Chondrocyte (in vitro differentiated cells): ENCODE data around the gene RAVER1. TPM values are rescaled to one million over a fixed set of nuclear protein-coding genes. Genes with fewer than 3 reads are reported as not detected.
A peak's percentile ranks its signal among the peaks of the same experiment; 100 is the strongest.

ENCODE experiments used
- DNase-seq: peaks from one replicate; pipeline ENCODE4 v3.0.0; 2021; ENCODE audit warnings: mixed read lengths, low spot score
- H3K27ac Mint-ChIP-seq: one replicate; pipeline ENCODE4 v1.8.0; 2021; ENCODE audit warnings: mild to moderate bottlenecking, moderate library complexity, mixed read lengths; ENCODE audit not compliant: unreplicated experiment
- H3K27me3 Mint-ChIP-seq: 2 replicates; pipeline ENCODE4 v1.8.0; 2021; ENCODE audit warnings: low read depth, mixed read lengths
- H3K36me3 Mint-ChIP-seq: 2 replicates; pipeline ENCODE4 v1.8.0; 2021; ENCODE audit warnings: low read depth, mixed read lengths
- H3K4me1 Mint-ChIP-seq: 2 replicates; pipeline ENCODE4 v1.8.0; 2021; ENCODE audit warnings: low read depth, mild to moderate bottlenecking, mixed read lengths
- H3K4me3 Mint-ChIP-seq: one replicate; pipeline ENCODE4 v1.8.0; 2021; ENCODE audit warnings: mild to moderate bottlenecking, moderate library complexity, mixed read lengths; ENCODE audit not compliant: unreplicated experiment
- H3K9me3 Mint-ChIP-seq: 2 replicates; pipeline ENCODE4 v1.8.0; 2021; ENCODE audit warnings: low read depth, mixed read lengths
- total RNA-seq: library from RNA; stranded (reverse); gene quantifications from 3 replicates; pipeline ENCODE4 v1.2.1, GENCODE V29; 2021
- TF ChIP-seq, protein P1 (sequence below): fragments of 200-600 bp; sonication (generic); IDR thresholded peaks from 2 replicates; pipeline ENCODE4 v1.5.0; 2021; ENCODE audit warnings: antibody characterized with exemption, mild to moderate bottlenecking, moderate library complexity

Gene RAVER1
- total RNA-seq, 1 donor from 2014 or later, result 32.3 TPM

DNA sequence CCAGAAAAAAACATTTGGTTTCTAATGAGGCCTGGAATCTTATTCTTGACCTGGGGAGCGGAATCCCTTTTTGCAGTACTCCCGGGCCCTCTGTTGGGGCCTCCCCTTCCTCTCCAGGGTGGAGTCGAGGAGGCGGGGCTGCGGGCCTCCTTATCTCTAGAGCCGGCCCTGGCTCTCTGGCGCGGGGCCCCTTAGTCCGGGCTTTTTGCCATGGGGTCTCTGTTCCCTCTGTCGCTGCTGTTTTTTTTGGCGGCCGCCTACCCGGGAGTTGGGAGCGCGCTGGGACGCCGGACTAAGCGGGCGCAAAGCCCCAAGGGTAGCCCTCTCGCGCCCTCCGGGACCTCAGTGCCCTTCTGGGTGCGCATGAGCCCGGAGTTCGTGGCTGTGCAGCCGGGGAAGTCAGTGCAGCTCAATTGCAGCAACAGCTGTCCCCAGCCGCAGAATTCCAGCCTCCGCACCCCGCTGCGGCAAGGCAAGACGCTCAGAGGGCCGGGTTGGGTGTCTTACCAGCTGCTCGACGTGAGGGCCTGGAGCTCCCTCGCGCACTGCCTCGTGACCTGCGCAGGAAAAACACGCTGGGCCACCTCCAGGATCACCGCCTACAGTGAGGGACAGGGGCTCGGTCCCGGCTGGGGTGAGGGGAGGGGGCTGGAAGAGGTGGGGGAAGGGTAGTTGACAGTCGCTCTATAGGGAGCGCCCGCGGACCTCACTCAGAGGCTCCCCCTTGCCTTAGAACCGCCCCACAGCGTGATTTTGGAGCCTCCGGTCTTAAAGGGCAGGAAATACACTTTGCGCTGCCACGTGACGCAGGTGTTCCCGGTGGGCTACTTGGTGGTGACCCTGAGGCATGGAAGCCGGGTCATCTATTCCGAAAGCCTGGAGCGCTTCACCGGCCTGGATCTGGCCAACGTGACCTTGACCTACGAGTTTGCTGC, 46.3 kb downstream of the RAVER1 start, which contains the start of gene ICAM4:
Gene ICAM4, plus strand, starts transcription at position 153 of the 935 bp plus-strand sequence. Its CDS starts 58 bp downstream, at position 211.
- Mint-ChIP-seq H3K4me1 (peaks cover 38% of the 10 kb centered on the region), H3K27me3 (peaks cover 25% of the 10 kb centered on the region), H3K9me3 (no peaks in the 10 kb centered on the region), H3K4me3 (no peak within 1 kb of the TSS), H3K27ac (peak within 1 kb of the TSS; percentile 49), H3K36me3 (peaks cover 8% of the 10 kb centered on the region)
- no peak for DNase-seq
- TF ChIP-seq, protein P1, sequence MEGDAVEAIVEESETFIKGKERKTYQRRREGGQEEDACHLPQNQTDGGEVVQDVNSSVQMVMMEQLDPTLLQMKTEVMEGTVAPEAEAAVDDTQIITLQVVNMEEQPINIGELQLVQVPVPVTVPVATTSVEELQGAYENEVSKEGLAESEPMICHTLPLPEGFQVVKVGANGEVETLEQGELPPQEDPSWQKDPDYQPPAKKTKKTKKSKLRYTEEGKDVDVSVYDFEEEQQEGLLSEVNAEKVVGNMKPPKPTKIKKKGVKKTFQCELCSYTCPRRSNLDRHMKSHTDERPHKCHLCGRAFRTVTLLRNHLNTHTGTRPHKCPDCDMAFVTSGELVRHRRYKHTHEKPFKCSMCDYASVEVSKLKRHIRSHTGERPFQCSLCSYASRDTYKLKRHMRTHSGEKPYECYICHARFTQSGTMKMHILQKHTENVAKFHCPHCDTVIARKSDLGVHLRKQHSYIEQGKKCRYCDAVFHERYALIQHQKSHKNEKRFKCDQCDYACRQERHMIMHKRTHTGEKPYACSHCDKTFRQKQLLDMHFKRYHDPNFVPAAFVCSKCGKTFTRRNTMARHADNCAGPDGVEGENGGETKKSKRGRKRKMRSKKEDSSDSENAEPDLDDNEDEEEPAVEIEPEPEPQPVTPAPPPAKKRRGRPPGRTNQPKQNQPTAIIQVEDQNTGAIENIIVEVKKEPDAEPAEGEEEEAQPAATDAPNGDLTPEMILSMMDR, result no peak

DNA sequence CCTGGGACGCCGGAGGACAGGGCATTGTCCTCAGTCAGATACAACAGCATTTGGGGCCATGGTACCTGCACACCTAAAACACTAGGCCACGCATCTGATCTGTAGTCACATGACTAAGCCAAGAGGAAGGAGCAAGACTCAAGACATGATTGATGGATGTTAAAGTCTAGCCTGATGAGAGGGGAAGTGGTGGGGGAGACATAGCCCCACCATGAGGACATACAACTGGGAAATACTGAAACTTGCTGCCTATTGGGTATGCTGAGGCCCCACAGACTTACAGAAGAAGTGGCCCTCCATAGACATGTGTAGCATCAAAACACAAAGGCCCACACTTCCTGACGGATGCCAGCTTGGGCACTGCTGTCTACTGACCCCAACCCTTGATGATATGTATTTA, 47.9 kb downstream of the RAVER1 start:
- DNase-seq, result no peak
- Mint-ChIP-seq H3K27me3 (peaks cover 12% of the 10 kb centered on the region), H3K36me3 (peaks cover 8% of the 10 kb centered on the region), H3K4me3 (no peak overlapping the region), H3K9me3 (no peaks in the 10 kb centered on the region), H3K27ac (no peak overlapping the region), H3K4me1 (peaks cover 21% of the 10 kb centered on the region)
- TF ChIP-seq, protein P1, result no peak

GRCh38 chr19:10284960-10285278, 48.4 kb downstream of the RAVER1 start:
- TF ChIP-seq, protein P1, result no peak
- Mint-ChIP-seq H3K36me3 (peaks cover 9% of the 10 kb centered on the region), H3K27ac (no peak overlapping the region), H3K27me3 (peaks cover 9% of the 10 kb centered on the region), H3K4me1 (peaks cover 17% of the 10 kb centered on the region), H3K9me3 (no peaks in the 10 kb centered on the region), H3K4me3 (no peak overlapping the region)
- no peak for DNase-seq

DNA sequence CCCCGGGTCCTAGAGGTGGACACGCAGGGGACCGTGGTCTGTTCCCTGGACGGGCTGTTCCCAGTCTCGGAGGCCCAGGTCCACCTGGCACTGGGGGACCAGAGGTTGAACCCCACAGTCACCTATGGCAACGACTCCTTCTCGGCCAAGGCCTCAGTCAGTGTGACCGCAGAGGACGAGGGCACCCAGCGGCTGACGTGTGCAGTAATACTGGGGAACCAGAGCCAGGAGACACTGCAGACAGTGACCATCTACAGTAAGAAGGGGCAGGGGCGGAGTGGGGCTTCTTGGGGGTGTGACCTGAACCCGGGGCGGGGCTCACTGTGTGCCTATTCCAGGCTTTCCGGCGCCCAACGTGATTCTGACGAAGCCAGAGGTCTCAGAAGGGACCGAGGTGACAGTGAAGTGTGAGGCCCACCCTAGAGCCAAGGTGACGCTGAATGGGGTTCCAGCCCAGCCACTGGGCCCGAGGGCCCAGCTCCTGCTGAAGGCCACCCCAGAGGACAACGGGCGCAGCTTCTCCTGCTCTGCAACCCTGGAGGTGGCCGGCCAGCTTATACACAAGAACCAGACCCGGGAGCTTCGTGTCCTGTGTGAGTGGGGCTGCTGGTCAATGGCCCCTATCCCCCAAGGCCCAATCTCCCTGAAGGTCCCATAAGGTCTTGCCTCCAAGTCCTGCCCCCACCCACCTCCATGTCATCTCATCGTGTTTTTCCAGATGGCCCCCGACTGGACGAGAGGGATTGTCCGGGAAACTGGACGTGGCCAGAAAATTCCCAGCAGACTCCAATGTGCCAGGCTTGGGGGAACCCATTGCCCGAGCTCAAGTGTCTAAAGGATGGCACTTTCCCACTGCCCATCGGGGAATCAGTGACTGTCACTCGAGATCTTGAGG, 49.0 kb downstream of the RAVER1 start:
- Mint-ChIP-seq H3K9me3 (no peaks in the 10 kb centered on the region), H3K4me3 (no peak overlapping the region), H3K4me1 (peaks cover 14% of the 10 kb centered on the region), H3K27ac (no peak overlapping the region), H3K36me3 (peaks cover 11% of the 10 kb centered on the region), H3K27me3 (peaks cover 9% of the 10 kb centered on the region)
- no peak for DNase-seq
- TF ChIP-seq, protein P1, result no peak
